IMR-90 (cell line): ENCODE results near the gene XCR1. TPM values are rescaled to one million over a fixed set of nuclear protein-coding genes. Genes with fewer than 3 reads are reported as not detected.

ENCODE experiments used
- ATAC-seq: fragments of 200-7000 bp; cut with Tn5 transposase; 2 replicates; pipeline ENCODE4 v1.9.1; 2020; ENCODE audit warnings: low read depth, mild to moderate bottlenecking, moderate library complexity
- BruUV-seq: library from RNA; stranded (reverse); fragments of 400-500 nt; replicated peaks from 2 replicates; lab custom pipeline; 2021; lab: Mats Ljungman, UMichigan
- CTCF ChIA-PET: fragments of 300-600 bp; formaldehyde crosslinking; extraction: SDS; loops from one replicate; lab custom pipeline; 2021; ENCODE audit warnings: antibody characterized with exemption; lab: Yijun Ruan, JAX
- POLR2A ChIA-PET: fragments of 300-600 bp; sonication (Branson Sonifier 250); formaldehyde crosslinking; loops from one replicate; lab custom pipeline; 2022; ENCODE audit warnings: antibody characterized with exemption; ENCODE audit not compliant: unreplicated experiment; lab: Charles Lee
- DNase-seq: peaks from one replicate; pipeline ENCODE4 v3.0.0; 2013
- H2AFZ ChIP-seq: replicated peaks from 2 replicates; pipeline ENCODE3; 2013; ENCODE audit warnings: low read length, mild to moderate bottlenecking; ENCODE audit not compliant: poor library complexity
- H2AK5ac ChIP-seq: 2 replicates; pipeline ENCODE4 v1.6.1; 2013; ENCODE audit warnings: low read depth, low read length, inconsistent platforms
- H2AK9ac ChIP-seq: replicated peaks from 2 replicates; pipeline ENCODE3; 2013; ENCODE audit warnings: mild to moderate bottlenecking, low read depth, low read length, moderate library complexity; ENCODE audit not compliant: poor library complexity
- H2BK120ac ChIP-seq: 2 replicates; pipeline ENCODE4 v1.6.1; 2013; ENCODE audit warnings: low read depth, low read length, inconsistent platforms
- H2BK15ac ChIP-seq: 3 replicates; pipeline ENCODE4 v1.6.1; 2013; ENCODE audit warnings: low read depth, low read length, inconsistent platforms
- H2BK20ac ChIP-seq: 2 replicates; pipeline ENCODE4 v1.6.1; 2013; ENCODE audit warnings: low read depth, mild to moderate bottlenecking, inconsistent platforms, low read length, moderate library complexity
- H2BK5ac ChIP-seq: 2 replicates; pipeline ENCODE4 v1.6.1; 2013; ENCODE audit warnings: mild to moderate bottlenecking, low read depth, low read length, inconsistent platforms; ENCODE audit not compliant: poor library complexity, severe bottlenecking
- H3K14ac ChIP-seq: replicated peaks from 2 replicates; pipeline ENCODE4 v1.6.1; 2013; ENCODE audit warnings: low read depth, low read length, inconsistent platforms
- H3K18ac ChIP-seq: 2 replicates; pipeline ENCODE4 v1.6.1; 2013; ENCODE audit warnings: low read depth, low read length, control low read depth
- H3K23ac ChIP-seq: 2 replicates; pipeline ENCODE4 v1.6.1; 2013; ENCODE audit warnings: low read depth, low read length, inconsistent platforms
- H3K27ac ChIP-seq: 2 replicates; pipeline ENCODE4 v1.5.1; 2013; ENCODE audit warnings: mild to moderate bottlenecking, control low read depth, low read length; ENCODE audit not compliant: insufficient read depth
- H3K27me3 ChIP-seq: 2 replicates; pipeline ENCODE4 v1.6.1; 2013; ENCODE audit warnings: low read length; ENCODE audit not compliant: control insufficient read depth, insufficient read depth
- H3K36me3 ChIP-seq: 2 replicates; pipeline ENCODE4 v1.6.1; 2013; ENCODE audit warnings: low read length, mixed read lengths; ENCODE audit not compliant: control insufficient read depth, insufficient read depth
- H3K4ac ChIP-seq: 2 replicates; pipeline ENCODE4 v1.6.1; 2013; ENCODE audit warnings: low read depth, low read length, inconsistent platforms
- H3K4me1 ChIP-seq: 2 replicates; pipeline ENCODE4 v1.6.1; 2013; ENCODE audit warnings: low read length, mixed read lengths; ENCODE audit not compliant: control insufficient read depth, insufficient read depth
- H3K4me2 ChIP-seq: 2 replicates; pipeline ENCODE4 v1.6.1; 2013; ENCODE audit warnings: low read depth, mild to moderate bottlenecking, control low read depth, low read length, moderate library complexity
- H3K4me3 ChIP-seq: 2 replicates; pipeline ENCODE4 v1.5.1; 2013; ENCODE audit warnings: low read depth, mild to moderate bottlenecking, control low read depth, low read length, moderate library complexity; ENCODE audit not compliant: insufficient read depth
- H3K56ac ChIP-seq: 2 replicates; pipeline ENCODE4 v1.6.1; 2013; ENCODE audit warnings: low read length, inconsistent platforms; ENCODE audit not compliant: insufficient read depth; ENCODE audit errors: extremely low read depth
- H3K79me1 ChIP-seq, 2 experiments: 2 replicates each; pipeline ENCODE4 v1.6.1; 2013; ENCODE audit warnings: low read length in 2 of 2, inconsistent platforms in 1 of 2, low read depth in 1 of 2
- H3K9ac ChIP-seq: 2 replicates; pipeline ENCODE4 v1.6.1; 2013; ENCODE audit warnings: low read depth, low read length, control low read depth
- H3K9me1 ChIP-seq: 2 replicates; pipeline ENCODE4 v1.6.1; 2013; ENCODE audit warnings: low read length, inconsistent platforms; ENCODE audit not compliant: insufficient read depth
- H3K9me3 ChIP-seq: 2 replicates; pipeline ENCODE4 v1.6.1; 2013; ENCODE audit warnings: low read length; ENCODE audit not compliant: control insufficient read depth, insufficient read depth
- H4K20me1 ChIP-seq: 2 replicates; pipeline ENCODE4 v1.6.1; 2013; ENCODE audit warnings: low read length, inconsistent platforms; ENCODE audit not compliant: insufficient read depth
- H4K5ac ChIP-seq: 2 replicates; pipeline ENCODE4 v1.6.1; 2013; ENCODE audit warnings: mild to moderate bottlenecking, low read depth, low read length, control low read depth
- H4K8ac ChIP-seq, 2 experiments: 2 replicates each; pipeline ENCODE4 v1.6.1; 2013; ENCODE audit warnings: low read depth in 2 of 2, low read length in 2 of 2, control low read depth in 1 of 2, inconsistent platforms in 1 of 2
- H4K91ac ChIP-seq: 2 replicates; pipeline ENCODE4 v1.6.1; 2013; ENCODE audit warnings: low read depth, low read length, inconsistent platforms; ENCODE audit not compliant: insufficient read depth
- BHLHE40 ChIP-seq: fragments of 150-350 bp; IDR thresholded peaks from 2 replicates; pipeline ENCODE4 v1.6.1; 2016; ENCODE audit warnings: mild to moderate bottlenecking, low read depth, low read length
- CEBPB ChIP-seq: IDR thresholded peaks from 2 replicates; pipeline ENCODE4 v1.6.1; 2012; ENCODE audit warnings: low read depth, low read length, improper control_type of control experiment
- CHD1 ChIP-seq: IDR thresholded peaks from 2 replicates; pipeline ENCODE4 v1.6.1; 2012; ENCODE audit warnings: low read depth, low read length, improper control_type of control experiment
- CTCF ChIP-seq: conservative IDR thresholded peaks from 2 replicates; pipeline ENCODE4 v1.5.1; 2012; ENCODE audit warnings: mild to moderate bottlenecking, low read depth, low read length, improper control_type of control experiment
- ELK1 ChIP-seq: fragments of 150-350 bp; IDR thresholded peaks from 2 replicates; pipeline ENCODE4 v1.6.1; 2016; ENCODE audit warnings: low read depth, mild to moderate bottlenecking, low read length, moderate library complexity, borderline replicate concordance
- FOS ChIP-seq: fragments of 150-350 bp; IDR thresholded peaks from 2 replicates; pipeline ENCODE4 v1.6.1; 2016; ENCODE audit warnings: low read depth, low read length
- MAFK ChIP-seq: IDR thresholded peaks from 2 replicates; pipeline ENCODE4 v1.6.1; 2012; ENCODE audit warnings: low read depth, low read length, improper control_type of control experiment
- MAZ ChIP-seq: IDR thresholded peaks from 2 replicates; pipeline ENCODE4 v1.6.1; 2012; ENCODE audit warnings: low read depth, mild to moderate bottlenecking, low read length, improper control_type of control experiment, moderate library complexity, borderline replicate concordance
- NFE2L2 ChIP-seq: fragments of 150-350 bp; IDR thresholded peaks from 2 replicates; pipeline ENCODE4 v1.6.1; 2016; ENCODE audit warnings: low read depth, mild to moderate bottlenecking, low read length
- POLR2A ChIP-seq: IDR thresholded peaks from 2 replicates; pipeline ENCODE4 v1.6.1; 2012; ENCODE audit warnings: mild to moderate bottlenecking, low read depth, low read length
- RAD21 ChIP-seq: IDR thresholded peaks from 2 replicates; pipeline ENCODE4 v1.6.1; 2012; ENCODE audit warnings: low read length, improper control_type of control experiment
- RCOR1 ChIP-seq: IDR thresholded peaks from 2 replicates; pipeline ENCODE4 v1.6.1; 2012; ENCODE audit warnings: mild to moderate bottlenecking, low read length, improper control_type of control experiment; ENCODE audit not compliant: insufficient replicate concordance
- RFX5 ChIP-seq: IDR thresholded peaks from 2 replicates; pipeline ENCODE4 v1.8.0; 2012; ENCODE audit warnings: low read depth, mild to moderate bottlenecking, low read length, moderate library complexity
- SMC3 ChIP-seq: fragments of 150-350 bp; IDR thresholded peaks from 2 replicates; pipeline ENCODE4 v1.6.1; 2016; ENCODE audit warnings: low read depth, mild to moderate bottlenecking, antibody characterized with exemption, low read length, moderate library complexity
- WGBS, 2 experiments: methylation state at CpG; one replicate each; pipeline versions ENCODE4 v1.1.5 to v1.1.7; 2013; ENCODE audit warnings: missing lambda C conversion rate in 2 of 2; ENCODE audit not compliant: insufficient read length in 1 of 2; ENCODE audit errors: extremely low coverage in 2 of 2; 5-methylcytosine and 5-hydroxymethylcytosine counted together
- dilution Hi-C: fragments of 300-500 bp; cut with HindIII; formaldehyde crosslinking; loops from one replicate; pipeline ENCODE4 v1.14.3; 2018; ENCODE audit warnings: low sequenced_read_pairs; ENCODE audit not compliant: unreplicated experiment
- in situ Hi-C: fragments of 300-500 bp; cut with MboI; formaldehyde crosslinking; loops from 3 replicates; pipeline ENCODE4 v1.14.3; 2019; ENCODE audit warnings: low sequenced_read_pairs, inconsistent platforms, mixed read lengths
- intact Hi-C: fragments of 100-400 bp; cut with micrococcal nuclease; formaldehyde crosslinking; loops from 2 replicates; pipeline ENCODE4 v1.10.0; 2022
- polyA plus RNA-seq, 3 experiments: library from polyadenylated mRNA; depleted of rRNA; stranded (reverse); fragments of >200 nt; gene quantifications; 2 replicates each; pipeline ENCODE4 v1.2.3, GENCODE V29; 2012; ENCODE audit warnings: low replicate concordance in 1 of 3
- total RNA-seq: library from RNA; depleted of rRNA; stranded (reverse); fragments of >200 nt; gene quantifications from 2 replicates; pipeline ENCODE4 v1.2.3, GENCODE V29; 2012
- TF ChIP-seq, protein P1 (sequence below): fragments of 150-350 bp; IDR thresholded peaks from 2 replicates; pipeline ENCODE4 v1.6.1; 2017; ENCODE audit warnings: mild to moderate bottlenecking, antibody characterized with exemption, low read length, low read depth

XCR1 gene
- total and polyA plus RNA-seq, 2 of the 4 experiments (the other 2 are of a cell fraction): not detected

GRCh38 chr3:46013316-46014094, 13.8 kb downstream of the XCR1 start:
- Histone ChIP-seq H3K14ac (no peak overlapping the region), H3K4me3 (no peak overlapping the region), H2AK9ac (no peak overlapping the region), H3K4me2 (no peak overlapping the region), H2BK20ac (no peak overlapping the region), H4K20me1 (no peaks in the 10 kb centered on the region), H3K27me3 (peaks cover 20% of the 10 kb centered on the region), H3K4ac (no peak overlapping the region), H2BK15ac (no peak overlapping the region), H3K9ac (no peak overlapping the region), H3K9me1 (no peaks in the 10 kb centered on the region), H3K23ac (no peak overlapping the region), H3K56ac (no peak overlapping the region), H2AK5ac (no peak overlapping the region), H4K8ac (no peak overlapping the region), H2AFZ (no peak overlapping the region), H3K9me3 (no peaks in the 10 kb centered on the region), H4K91ac (no peak overlapping the region), H2BK5ac (no peak overlapping the region), H3K79me1 (no peaks in the 10 kb centered on the region), H3K36me3 (no peaks in the 10 kb centered on the region), H3K18ac (no peak overlapping the region), H3K4me1 (no peaks in the 10 kb centered on the region), H4K5ac (no peak overlapping the region), H2BK120ac (no peak overlapping the region), H3K27ac (no peak overlapping the region)
- intact Hi-C loops: no loop called here
- in situ Hi-C loops: no loop called here
- CTCF ChIA-PET: no interaction called here
- DNase-seq (no peak), ATAC-seq (no peak)
- POLR2A ChIA-PET: no interaction called here
- dilution Hi-C loops: no loop called here
- no peak for TF ChIP-seq ELK1
- TF ChIP-seq RCOR1: no peak
- no peak for TF ChIP-seq RFX5
- TF ChIP-seq CEBPB: no peak
- TF ChIP-seq, protein P1, sequence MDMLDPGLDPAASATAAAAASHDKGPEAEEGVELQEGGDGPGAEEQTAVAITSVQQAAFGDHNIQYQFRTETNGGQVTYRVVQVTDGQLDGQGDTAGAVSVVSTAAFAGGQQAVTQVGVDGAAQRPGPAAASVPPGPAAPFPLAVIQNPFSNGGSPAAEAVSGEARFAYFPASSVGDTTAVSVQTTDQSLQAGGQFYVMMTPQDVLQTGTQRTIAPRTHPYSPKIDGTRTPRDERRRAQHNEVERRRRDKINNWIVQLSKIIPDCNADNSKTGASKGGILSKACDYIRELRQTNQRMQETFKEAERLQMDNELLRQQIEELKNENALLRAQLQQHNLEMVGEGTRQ: no peak
- no peak for TF ChIP-seq POLR2A
- no peak for TF ChIP-seq FOS
- TF ChIP-seq RAD21: no peak
- no peak for TF ChIP-seq NFE2L2
- TF ChIP-seq MAFK: no peak
- TF ChIP-seq BHLHE40: no peak
- no peak for TF ChIP-seq CTCF
- no peak for TF ChIP-seq MAZ
- no peak for TF ChIP-seq SMC3
- no peak for TF ChIP-seq CHD1
- WGBS, 2 experiments: no CpG with 5 or more reads among the region's 7 CpGs
- BruUV-seq: no TSS peak
